Loucy (cell line): ENCODE measurements around the gene SMAD5.

Experiments
- CTCF ChIP-seq: fragments of 200-600 bp; sonication (generic); conservative IDR thresholded peaks from 2 replicates; pipeline ENCODE4 v1.5.1; 2014; ENCODE audit warnings: mild to moderate bottlenecking, antibody characterized with exemption, low read length
- EZH2phosphoT487 ChIP-seq: fragments of 200-600 bp; IDR thresholded peaks from 2 replicates; pipeline ENCODE4 v1.6.1; 2018; ENCODE audit warnings: antibody characterized with exemption, mild to moderate bottlenecking, moderate library complexity, borderline replicate concordance

- TF ChIP-seq CTCF (no peak), EZH2phosphoT487 (no peak)
Measured at GRCh38 chr5:136090319-136090718, 42.3 kb upstream of the SMAD5 start.
